Left lung (tissue), 10 donors: ENCODE measurements around the gene FKBP2. TPM values are rescaled to one million over a fixed set of nuclear protein-coding genes. Genes with fewer than 3 reads are reported as not detected.
A peak's percentile ranks its signal among the peaks of the same experiment; 100 is the strongest.

ENCODE experiments used
- ATAC-seq: fragments of 200-7000 bp; cut with Tn5 transposase; one replicate; pipeline ENCODE4 v1.9.1; 2020; ENCODE audit warnings: moderate library complexity
- DNase-seq, 4 donors: peaks; one replicate each; pipeline ENCODE4 v3.0.0-alpha.2; 2013 to 2020
- H3K27ac ChIP-seq, 2 donors: fragments of 200-600 bp; sonication (generic) in 1 of 2; one replicate each; pipeline versions ENCODE4 v1.5.0 to v1.8.0; 2020 to 2021
- H3K27me3 ChIP-seq, 2 donors: fragments of 200-600 bp; sonication (generic) in 1 of 2; one replicate each; pipeline versions ENCODE4 v1.5.0 to v1.8.0; 2020 to 2021
- H3K36me3 ChIP-seq, 2 donors: fragments of 200-600 bp; sonication (generic) in 1 of 2; one replicate each; pipeline versions ENCODE4 v1.5.0 to v1.8.0; 2020 to 2021
- H3K4me1 ChIP-seq, 2 donors: fragments of 200-600 bp; one replicate each; pipeline ENCODE4 v1.8.0; 2021
- H3K4me3 ChIP-seq, 2 donors: fragments of 200-600 bp; sonication (generic) in 1 of 2; one replicate each; pipeline versions ENCODE4 v1.5.0 to v1.8.0; 2020 to 2021; ENCODE audit warnings: mild to moderate bottlenecking in 1 of 2
- H3K9me3 ChIP-seq, 2 donors: fragments of 200-600 bp; sonication (generic) in 1 of 2; one replicate each; pipeline versions ENCODE4 v1.5.0 to v1.8.0; 2020 to 2021
- intact Hi-C, 2 donors: fragments of 100-400 bp; cut with DNase I; formaldehyde crosslinking; loops; one replicate each; pipeline versions ENCODE4 v1.11.2 to v1.14.2; 2022
- polyA plus RNA-seq, 6 donors: library from polyadenylated mRNA; unstranded; fragments of 120-200 nt; gene quantifications; one replicate each; pipeline ENCODE4 v1.2.1, GENCODE V29; 2013; ENCODE audit not compliant: insufficient read length in 6 of 6
- total RNA-seq, 2 donors: library from RNA; stranded (reverse); fragmentation: NEBNext Ultra II Directional; extraction: Animal tissue kit (Norgen Biotek cat#: 25700); gene quantifications; one replicate each; pipeline ENCODE4 v1.2.1, GENCODE V29; 2021
- TF ChIP-seq, protein P1 (sequence below), 2 donors: fragments of 200-600 bp; sonication (generic) in 1 of 2; IDR thresholded peaks; one replicate each; pipeline versions ENCODE4 v1.5.0 to v1.8.0; 2021; ENCODE audit warnings: antibody characterized with exemption in 2 of 2
- donor health status: DM: no; HTN: yes; CAD: no.
- donor health status: DM: no; HTN: no; CAD: no.

FKBP2 gene
- total and polyA plus RNA-seq, 8 donors, result 59.5 to 81.4 (median 69.7) TPM

DNA sequence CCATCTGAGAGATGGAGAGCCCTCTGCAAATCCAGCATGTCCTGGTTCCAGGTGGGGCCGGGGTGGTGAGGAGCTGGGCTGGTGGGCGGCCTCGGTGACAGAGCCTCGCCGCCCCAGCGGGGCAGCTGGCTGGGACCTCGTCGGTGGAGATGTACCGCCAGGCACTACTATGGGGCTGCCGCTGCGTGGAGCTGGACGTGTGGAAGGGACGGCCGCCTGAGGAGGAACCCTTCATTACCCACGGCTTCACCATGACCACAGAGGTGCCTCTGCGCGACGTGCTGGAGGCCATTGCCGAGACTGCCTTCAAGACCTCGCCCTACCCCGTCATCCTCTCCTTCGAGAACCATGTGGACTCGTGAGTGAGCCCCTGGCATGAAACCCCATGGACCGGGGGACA, 17.5 kb downstream of the FKBP2 start:
- H3K9me3 ChIP-seq, result no peaks in the 10 kb centered on the region
- H3K27ac ChIP-seq, result no peak overlapping the region
- H3K4me1 ChIP-seq, result peaks cover 0 to 10% of the 10 kb centered on the region in 2 donors
- H3K36me3 ChIP-seq, result peaks cover 0 to 87% of the 10 kb centered on the region in 2 donors
- intact Hi-C loops, result no loop called here
- ATAC-seq, result no peak
- H3K27me3 ChIP-seq, result no peaks in the 10 kb centered on the region
- TF ChIP-seq, protein P1, sequence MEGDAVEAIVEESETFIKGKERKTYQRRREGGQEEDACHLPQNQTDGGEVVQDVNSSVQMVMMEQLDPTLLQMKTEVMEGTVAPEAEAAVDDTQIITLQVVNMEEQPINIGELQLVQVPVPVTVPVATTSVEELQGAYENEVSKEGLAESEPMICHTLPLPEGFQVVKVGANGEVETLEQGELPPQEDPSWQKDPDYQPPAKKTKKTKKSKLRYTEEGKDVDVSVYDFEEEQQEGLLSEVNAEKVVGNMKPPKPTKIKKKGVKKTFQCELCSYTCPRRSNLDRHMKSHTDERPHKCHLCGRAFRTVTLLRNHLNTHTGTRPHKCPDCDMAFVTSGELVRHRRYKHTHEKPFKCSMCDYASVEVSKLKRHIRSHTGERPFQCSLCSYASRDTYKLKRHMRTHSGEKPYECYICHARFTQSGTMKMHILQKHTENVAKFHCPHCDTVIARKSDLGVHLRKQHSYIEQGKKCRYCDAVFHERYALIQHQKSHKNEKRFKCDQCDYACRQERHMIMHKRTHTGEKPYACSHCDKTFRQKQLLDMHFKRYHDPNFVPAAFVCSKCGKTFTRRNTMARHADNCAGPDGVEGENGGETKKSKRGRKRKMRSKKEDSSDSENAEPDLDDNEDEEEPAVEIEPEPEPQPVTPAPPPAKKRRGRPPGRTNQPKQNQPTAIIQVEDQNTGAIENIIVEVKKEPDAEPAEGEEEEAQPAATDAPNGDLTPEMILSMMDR (IDR thresholded peaks at IDR 0.05), result no peak
- H3K4me3 ChIP-seq, result no peak overlapping the region
- peak in 1 of 4 donors; percentile 71 for DNase-seq

DNA sequence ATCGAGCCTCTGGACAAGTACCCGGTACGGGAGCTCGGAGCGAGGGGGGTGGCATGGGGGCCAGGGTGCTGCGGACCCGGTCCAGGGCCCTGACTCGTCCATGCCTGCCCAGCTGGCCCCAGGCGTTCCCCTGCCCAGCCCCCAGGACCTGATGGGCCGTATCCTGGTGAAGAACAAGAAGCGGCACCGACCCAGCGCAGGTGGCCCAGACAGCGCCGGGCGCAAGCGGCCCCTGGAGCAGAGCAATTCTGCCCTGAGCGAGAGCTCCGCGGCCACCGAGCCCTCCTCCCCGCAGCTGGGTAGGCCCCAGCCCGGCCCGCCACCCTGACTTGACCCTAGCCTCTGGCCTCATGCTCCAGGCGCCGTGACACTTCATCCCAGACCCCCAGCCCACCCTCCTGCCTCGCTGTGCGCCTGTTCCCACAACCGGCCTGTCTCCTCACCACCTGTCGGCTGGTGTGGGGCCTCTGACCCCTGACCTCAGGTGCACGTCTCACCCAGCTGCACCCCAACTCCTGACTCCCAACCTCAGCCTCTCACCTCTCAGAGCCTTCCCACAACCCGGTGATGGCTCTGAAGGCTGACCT, 18.1 kb downstream of the FKBP2 start:
- Histone ChIP-seq H3K27ac (no peak overlapping the region), H3K4me3 (no peak overlapping the region), H3K36me3 (peaks cover 0 to 94% of the 10 kb centered on the region in 2 donors), H3K4me1 (peaks cover 0 to 3% of the 10 kb centered on the region in 2 donors), H3K9me3 (no peaks in the 10 kb centered on the region), H3K27me3 (no peaks in the 10 kb centered on the region)
- ATAC-seq, result no peak
- intact Hi-C loops, result no loop called here
- TF ChIP-seq, protein P1 (IDR thresholded peaks at IDR 0.05), result no peak
- peak in 1 of 4 donors; percentile 69 for DNase-seq

DNA sequence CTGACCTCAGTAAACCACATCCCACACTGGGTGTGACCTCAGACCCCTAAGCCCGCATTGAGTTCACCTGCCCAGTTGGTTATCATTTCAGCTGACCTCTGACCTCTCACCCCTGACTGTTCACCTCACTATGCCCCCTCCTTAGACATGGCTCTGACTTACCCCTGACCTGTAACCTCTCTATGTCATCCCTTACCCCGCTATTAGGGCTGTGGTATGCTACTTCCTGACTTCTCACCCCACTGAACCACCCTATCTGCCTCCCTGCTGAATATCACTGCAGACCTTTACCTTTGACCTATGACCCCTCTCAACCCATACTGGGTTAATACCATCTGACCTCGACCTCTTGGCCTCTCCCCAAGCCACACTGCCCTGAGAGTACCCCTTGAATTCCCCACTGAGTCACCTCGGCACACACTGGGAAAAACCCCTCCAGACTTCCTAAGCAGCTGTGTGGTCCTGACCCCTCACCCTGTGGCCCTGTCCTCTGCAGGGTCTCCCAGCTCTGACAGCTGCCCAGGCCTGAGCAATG, 18.7 kb downstream of the FKBP2 start:
- Histone ChIP-seq H3K27ac (no peak overlapping the region), H3K36me3 (peaks cover 0 to 95% of the 10 kb centered on the region in 2 donors), H3K9me3 (no peaks in the 10 kb centered on the region), H3K27me3 (no peaks in the 10 kb centered on the region), H3K4me3 (no peak overlapping the region), H3K4me1 (no peaks in the 10 kb centered on the region)
- TF ChIP-seq, protein P1 (IDR thresholded peaks at IDR 0.05), result no peak
- no peak for DNase-seq
- intact Hi-C loops, result no loop called here
- ATAC-seq, result no peak

DNA sequence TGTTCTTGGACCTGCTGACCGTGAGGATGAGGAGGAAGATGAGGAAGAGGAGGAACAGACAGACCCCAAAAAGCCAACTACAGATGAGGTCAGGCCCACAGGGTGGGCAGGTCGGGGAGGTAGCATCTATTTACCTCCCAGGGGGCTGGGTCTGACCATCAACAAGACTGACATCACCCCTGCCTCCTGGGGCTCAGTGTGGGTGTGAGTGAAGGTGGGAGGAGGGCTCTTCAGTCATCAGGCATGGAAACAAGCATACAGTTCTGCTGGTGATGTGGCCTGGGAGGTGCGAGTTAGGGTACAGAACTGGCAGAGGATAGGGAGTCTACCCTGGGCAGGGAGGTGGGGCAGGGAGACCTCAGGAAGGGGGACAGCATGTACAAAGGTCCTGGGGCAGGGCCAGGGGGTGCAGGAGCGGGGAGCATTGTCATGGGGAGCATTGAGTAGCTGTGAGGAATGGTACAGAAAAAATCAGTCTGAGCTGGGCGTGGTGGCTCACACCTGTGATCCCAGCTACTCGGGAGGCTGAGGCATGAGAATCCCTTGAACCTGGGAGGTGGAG, 19.3 kb downstream of the FKBP2 start:
- peaks cover 0 to 95% of the 10 kb centered on the region in 2 donors for H3K36me3 ChIP-seq
- DNase-seq (no peak), ATAC-seq (no peak)
- H3K27me3 ChIP-seq, result no peaks in the 10 kb centered on the region
- intact Hi-C loops, result no loop called here
- no peaks in the 10 kb centered on the region for H3K4me1 ChIP-seq
- H3K4me3 ChIP-seq, result no peak overlapping the region
- H3K27ac ChIP-seq, result no peak overlapping the region
- no peaks in the 10 kb centered on the region for H3K9me3 ChIP-seq
- TF ChIP-seq, protein P1 (IDR thresholded peaks at IDR 0.05), result no peak

DNA sequence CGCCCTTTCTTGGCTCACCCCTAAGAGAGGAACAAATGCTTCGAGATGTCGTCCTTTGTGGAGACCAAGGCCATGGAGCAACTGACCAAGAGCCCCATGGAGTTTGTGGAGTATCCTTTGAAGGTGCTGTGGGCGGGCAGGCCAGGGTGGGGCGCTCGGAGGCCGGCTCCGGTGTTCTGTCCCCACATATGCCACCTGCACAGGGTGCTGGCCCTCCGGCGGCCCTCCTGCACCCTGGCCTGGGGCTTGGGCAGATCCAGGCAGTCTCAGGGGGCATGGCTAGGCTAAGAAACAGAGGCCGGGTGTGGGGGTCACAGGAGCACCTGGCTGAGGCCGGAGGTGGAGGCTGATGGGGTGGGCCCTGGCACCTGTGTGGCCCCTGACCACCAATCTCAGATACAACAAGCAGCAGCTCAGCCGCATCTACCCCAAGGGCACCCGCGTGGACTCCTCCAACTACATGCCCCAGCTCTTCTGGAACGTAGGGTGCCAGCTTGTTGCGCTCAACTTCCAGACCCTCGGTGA, 20.7 kb downstream of the FKBP2 start:
- TF ChIP-seq, protein P1 (IDR thresholded peaks at IDR 0.05), result no peak
- ATAC-seq, result no peak
- Histone ChIP-seq H3K4me3 (no peak overlapping the region), H3K27ac (no peak overlapping the region), H3K4me1 (no peaks in the 10 kb centered on the region), H3K9me3 (no peaks in the 10 kb centered on the region), H3K27me3 (no peaks in the 10 kb centered on the region), H3K36me3 (peaks cover 0 to 95% of the 10 kb centered on the region in 2 donors)
- intact Hi-C loops, result no loop called here
- DNase-seq, result peak in 1 of 4 donors; percentile 71
